ENCODE data around the gene B3GLCT. TPM values are rescaled to one million over a fixed set of nuclear protein-coding genes. Genes with fewer than 3 reads are reported as not detected.

Gene B3GLCT
- total RNA-seq, 2 donors from 2014 or later: 9.3 to 10.4 TPM

GRCh38 chr13:31196992-31197391 lies 2.8 kb upstream of the B3GLCT start:
- no peak for ATAC-seq (ENCODE audit: insufficient number of reproducible peaks, low FRiP score, low read depth)
- no peak overlapping the region for H3K27ac ChIP-seq
- no peak for DNase-seq (ENCODE audit: low spot score)
- peaks cover 11 to 12% of the 10 kb centered on the region in 2 donors for H3K4me1 ChIP-seq (ENCODE audit: control insufficient read depth in 1 of 2, low read depth in 2 of 2)
- no peaks in the 10 kb centered on the region for H3K36me3 ChIP-seq
- H3K9me3 ChIP-seq: no peaks in the 10 kb centered on the region
- no peak for TF ChIP-seq CTCF (IDR thresholded peaks at IDR 0.05)
- no peaks in the 10 kb centered on the region for H3K27me3 ChIP-seq (replicated peaks; ENCODE audit: insufficient read depth)
- no peak overlapping the region for H3K4me3 ChIP-seq

- H3K27ac ChIP-seq: no peak overlapping the region
- H3K4me3 ChIP-seq: no peak overlapping the region
- no peaks in the 10 kb centered on the region for H3K36me3 ChIP-seq
- no peaks in the 10 kb centered on the region for H3K9me3 ChIP-seq
- DNase-seq (ENCODE audit: low spot score) (no peak), ATAC-seq (ENCODE audit: insufficient number of reproducible peaks, low FRiP score, low read depth) (no peak)
- no peak for TF ChIP-seq CTCF (IDR thresholded peaks at IDR 0.05)
- no peaks in the 10 kb centered on the region for H3K27me3 ChIP-seq (replicated peaks; ENCODE audit: insufficient read depth)
- H3K4me1 ChIP-seq (ENCODE audit: control insufficient read depth in 1 of 2, low read depth in 2 of 2): peaks cover 11 to 12% of the 10 kb centered on the region in 2 donors
Measured at GRCh38 chr13:31198519-31198918, 1.3 kb upstream of the B3GLCT start.

GRCh38 chr13:31199527-31199848 lies 287 bp upstream of the B3GLCT start:
- TF ChIP-seq CTCF (IDR thresholded peaks at IDR 0.05): no peak
- Histone ChIP-seq H3K27ac (peak overlapping the region; percentile 93 to 94), H3K36me3 (no peaks in the 10 kb centered on the region), H3K27me3 (replicated peaks; ENCODE audit: insufficient read depth) (no peaks in the 10 kb centered on the region), H3K4me1 (ENCODE audit: control insufficient read depth in 1 of 2, low read depth in 2 of 2) (peaks cover 11 to 12% of the 10 kb centered on the region in 2 donors), H3K9me3 (no peaks in the 10 kb centered on the region), H3K4me3 (peak overlapping the region; percentile 85)
- no peak for DNase-seq (ENCODE audit: low spot score)
- ATAC-seq (ENCODE audit: insufficient number of reproducible peaks, low FRiP score, low read depth): no peak

- ATAC-seq (ENCODE audit: insufficient number of reproducible peaks, low FRiP score, low read depth) (peak; percentile 17), DNase-seq (ENCODE audit: low spot score) (no peak)
- H3K4me1 ChIP-seq (ENCODE audit: control insufficient read depth in 1 of 2, low read depth in 2 of 2): peaks cover 11 to 12% of the 10 kb centered on the region in 2 donors
- H3K27ac ChIP-seq: peak overlapping the region; percentile 93 to 94
- no peaks in the 10 kb centered on the region for H3K27me3 ChIP-seq (replicated peaks; ENCODE audit: insufficient read depth)
- TF ChIP-seq CTCF (IDR thresholded peaks at IDR 0.05): no peak
- no peaks in the 10 kb centered on the region for H3K36me3 ChIP-seq
- H3K4me3 ChIP-seq: peak overlapping the region; percentile 85
- H3K9me3 ChIP-seq: no peaks in the 10 kb centered on the region
Measured at GRCh38 chr13:31200637-31200971, 829 bp downstream of the B3GLCT start.

- H3K4me1 ChIP-seq (ENCODE audit: control insufficient read depth in 1 of 2, low read depth in 2 of 2): peaks cover 11 to 12% of the 10 kb centered on the region in 2 donors
- H3K9me3 ChIP-seq: no peaks in the 10 kb centered on the region
- H3K4me3 ChIP-seq: peak overlapping the region; percentile 85
- no peak for TF ChIP-seq CTCF (IDR thresholded peaks at IDR 0.05)
- DNase-seq (ENCODE audit: low spot score) (no peak), ATAC-seq (ENCODE audit: insufficient number of reproducible peaks, low FRiP score, low read depth) (no peak)
- H3K27ac ChIP-seq: peak overlapping the region; percentile 93 to 94
- H3K27me3 ChIP-seq (replicated peaks; ENCODE audit: insufficient read depth): no peaks in the 10 kb centered on the region
- no peaks in the 10 kb centered on the region for H3K36me3 ChIP-seq
Measured at GRCh38 chr13:31201341-31202031, 1.7 kb downstream of the B3GLCT start.

Measured in thoracic aorta (tissue), 2 donors.